GM12878 (cell line): ENCODE results near the gene DNAJC4.

Experiments used
- CTCF ChIP-seq, 3 experiments: IDR thresholded peaks in 2 of 3; conservative IDR thresholded peaks in 1 of 3; 2 replicates each; pipeline ENCODE4 v1.5.1; 2011; ENCODE audit warnings: low read depth in 3 of 3, low read length in 3 of 3, mild to moderate bottlenecking in 3 of 3, control low read depth in 2 of 3, moderate library complexity in 2 of 3, inconsistent platforms in 1 of 3, mixed read lengths in 1 of 3; ENCODE audit not compliant: control insufficient read depth in 2 of 3, insufficient read depth in 1 of 3; ENCODE audit errors: extremely low read depth in 1 of 3
- ELK1 ChIP-seq: IDR thresholded peaks from 2 replicates; pipeline ENCODE4 v1.6.1; 2012; ENCODE audit warnings: low read depth, low read length, improper control_type of control experiment
- EP300 ChIP-seq, 2 experiments: fragments of 150-350 bp in 1 of 2; IDR thresholded peaks; 2 replicates each; pipeline ENCODE4 v1.6.1; 2011 to 2012; ENCODE audit warnings: low read depth in 2 of 2, low read length in 2 of 2, borderline replicate concordance in 1 of 2, improper control_type of control experiment in 1 of 2, inconsistent platforms in 1 of 2; ENCODE audit not compliant: control insufficient read depth in 1 of 2
- EZH2 ChIP-seq: IDR thresholded peaks from 2 replicates; pipeline ENCODE4 v1.6.1; 2012; ENCODE audit warnings: low read depth, mild to moderate bottlenecking, control low read depth, inconsistent platforms, low read length, borderline replicate concordance; ENCODE audit not compliant: control insufficient read depth
- POLR2A ChIP-seq: IDR thresholded peaks from 2 replicates; pipeline ENCODE4 v1.6.1; 2011; ENCODE audit warnings: low read depth, mild to moderate bottlenecking, low read length
- RAD21 ChIP-seq: IDR thresholded peaks from 2 replicates; pipeline ENCODE4 v1.6.1; 2011; ENCODE audit warnings: mild to moderate bottlenecking, low read depth, low read length, moderate library complexity; ENCODE audit not compliant: insufficient read depth
- RB1 ChIP-seq: fragments of 450-650 bp; formaldehyde crosslinking; IDR thresholded peaks from 2 replicates; pipeline ENCODE4 v1.6.1; 2017; ENCODE audit warnings: mild to moderate bottlenecking, borderline replicate concordance
- TCF7 ChIP-seq: IDR thresholded peaks from 2 replicates; pipeline ENCODE4 v1.6.1; 2014; ENCODE audit warnings: antibody characterized with exemption, borderline replicate concordance
- USF2 ChIP-seq: IDR thresholded peaks from 2 replicates; pipeline ENCODE4 v1.6.1; 2011; ENCODE audit warnings: low read depth, low read length, improper control_type of control experiment, borderline replicate concordance
- TF ChIP-seq, protein P1 (sequence below): fragments of 450-650 bp; IDR thresholded peaks from 2 replicates; pipeline ENCODE4 v1.6.1; 2018; ENCODE audit warnings: borderline replicate concordance, mild to moderate bottlenecking; ENCODE audit not compliant: partially characterized antibody
- TF ChIP-seq, protein P2 (sequence below): IDR thresholded peaks from 2 replicates; pipeline ENCODE4 v1.6.1; 2012; ENCODE audit warnings: low read depth, low read length, improper control_type of control experiment
- TF ChIP-seq, protein P3 (sequence below): fragments of 450-650 bp; IDR thresholded peaks from 2 replicates; pipeline ENCODE4 v1.6.1; 2017; ENCODE audit warnings: borderline replicate concordance

DNA sequence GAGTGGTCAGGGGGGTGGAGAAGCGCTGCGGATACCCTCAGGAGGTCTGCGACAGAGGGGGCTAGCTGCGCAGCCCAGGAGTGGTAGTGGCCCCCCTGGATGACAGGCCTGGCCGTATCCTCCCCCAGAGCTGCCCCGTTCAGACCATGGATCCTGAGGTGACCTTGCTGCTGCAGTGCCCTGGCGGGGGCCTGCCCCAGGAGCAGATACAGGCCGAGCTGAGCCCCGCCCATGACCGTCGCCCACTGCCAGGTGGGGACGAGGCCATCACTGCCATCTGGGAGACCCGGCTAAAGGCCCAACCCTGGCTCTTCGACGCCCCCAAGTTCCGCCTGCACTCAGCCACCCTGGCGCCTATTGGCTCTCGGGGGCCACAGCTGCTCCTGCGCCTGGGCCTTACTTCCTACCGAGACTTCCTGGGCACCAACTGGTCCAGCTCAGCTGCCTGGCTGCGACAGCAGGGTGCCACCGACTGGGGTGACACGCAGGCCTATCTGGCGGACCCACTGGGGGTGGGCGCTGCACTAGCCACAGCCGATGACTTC, 3.8 kb upstream of the DNAJC4 start:
- no peak for TF ChIP-seq EP300 (IDR thresholded peaks at IDR 0.05; ENCODE audit: borderline replicate concordance in 1 of 2, control insufficient read depth in 1 of 2, low read depth in 2 of 2, low read length in 2 of 2)
- 0 out of 2 replicates have a peak, but pooled peaks have one; percentile 37 for TF ChIP-seq ELK1
- TF ChIP-seq RAD21, result no peak
- TF ChIP-seq RB1, result no peak
- TF ChIP-seq CTCF (IDR thresholded peaks at IDR 0.05 in 2 of 3, conservative IDR thresholded peaks at IDR 0.05 in 1 of 3; ENCODE audit: control insufficient read depth in 2 of 3, extremely low read depth in 1 of 3, insufficient read depth in 1 of 3, low read depth in 3 of 3, low read length in 3 of 3), result no peak
- TF ChIP-seq, protein P1, sequence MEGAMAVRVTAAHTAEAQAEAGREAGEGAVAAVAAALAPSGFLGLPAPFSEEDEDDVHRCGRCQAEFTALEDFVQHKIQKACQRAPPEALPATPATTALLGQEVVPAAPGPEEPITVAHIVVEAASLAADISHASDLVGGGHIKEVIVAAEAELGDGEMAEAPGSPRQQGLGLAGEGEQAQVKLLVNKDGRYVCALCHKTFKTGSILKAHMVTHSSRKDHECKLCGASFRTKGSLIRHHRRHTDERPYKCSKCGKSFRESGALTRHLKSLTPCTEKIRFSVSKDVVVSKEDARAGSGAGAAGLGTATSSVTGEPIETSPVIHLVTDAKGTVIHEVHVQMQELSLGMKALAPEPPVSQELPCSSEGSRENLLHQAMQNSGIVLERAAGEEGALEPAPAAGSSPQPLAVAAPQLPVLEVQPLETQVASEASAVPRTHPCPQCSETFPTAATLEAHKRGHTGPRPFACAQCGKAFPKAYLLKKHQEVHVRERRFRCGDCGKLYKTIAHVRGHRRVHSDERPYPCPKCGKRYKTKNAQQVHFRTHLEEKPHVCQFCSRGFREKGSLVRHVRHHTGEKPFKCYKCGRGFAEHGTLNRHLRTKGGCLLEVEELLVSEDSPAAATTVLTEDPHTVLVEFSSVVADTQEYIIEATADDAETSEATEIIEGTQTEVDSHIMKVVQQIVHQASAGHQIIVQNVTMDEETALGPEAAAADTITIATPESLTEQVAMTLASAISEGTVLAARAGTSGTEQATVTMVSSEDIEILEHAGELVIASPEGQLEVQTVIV, result no peak
- peak; percentile 70 for TF ChIP-seq POLR2A
- TF ChIP-seq USF2, result no peak
- TF ChIP-seq, protein P2, sequence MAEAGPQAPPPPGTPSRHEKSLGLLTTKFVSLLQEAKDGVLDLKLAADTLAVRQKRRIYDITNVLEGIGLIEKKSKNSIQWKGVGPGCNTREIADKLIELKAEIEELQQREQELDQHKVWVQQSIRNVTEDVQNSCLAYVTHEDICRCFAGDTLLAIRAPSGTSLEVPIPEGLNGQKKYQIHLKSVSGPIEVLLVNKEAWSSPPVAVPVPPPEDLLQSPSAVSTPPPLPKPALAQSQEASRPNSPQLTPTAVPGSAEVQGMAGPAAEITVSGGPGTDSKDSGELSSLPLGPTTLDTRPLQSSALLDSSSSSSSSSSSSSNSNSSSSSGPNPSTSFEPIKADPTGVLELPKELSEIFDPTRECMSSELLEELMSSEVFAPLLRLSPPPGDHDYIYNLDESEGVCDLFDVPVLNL, result no peak
- TF ChIP-seq TCF7, result no peak
- no peak for TF ChIP-seq EZH2
- TF ChIP-seq, protein P3, sequence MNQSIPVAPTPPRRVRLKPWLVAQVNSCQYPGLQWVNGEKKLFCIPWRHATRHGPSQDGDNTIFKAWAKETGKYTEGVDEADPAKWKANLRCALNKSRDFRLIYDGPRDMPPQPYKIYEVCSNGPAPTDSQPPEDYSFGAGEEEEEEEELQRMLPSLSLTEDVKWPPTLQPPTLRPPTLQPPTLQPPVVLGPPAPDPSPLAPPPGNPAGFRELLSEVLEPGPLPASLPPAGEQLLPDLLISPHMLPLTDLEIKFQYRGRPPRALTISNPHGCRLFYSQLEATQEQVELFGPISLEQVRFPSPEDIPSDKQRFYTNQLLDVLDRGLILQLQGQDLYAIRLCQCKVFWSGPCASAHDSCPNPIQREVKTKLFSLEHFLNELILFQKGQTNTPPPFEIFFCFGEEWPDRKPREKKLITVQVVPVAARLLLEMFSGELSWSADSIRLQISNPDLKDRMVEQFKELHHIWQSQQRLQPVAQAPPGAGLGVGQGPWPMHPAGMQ, result no peak
